Prostate gland (tissue), 2 donors: Measurements from ENCODE around the gene ACSS1. TPM values are rescaled to one million over a fixed set of nuclear protein-coding genes. Genes with fewer than 3 reads are reported as not detected.

Experiments used
- DNase-seq: peaks from one replicate; pipeline ENCODE4 v3.0.0-alpha.2; 2019; ENCODE audit warnings: low spot score
- H3K27ac ChIP-seq, 2 donors: fragments of 200-600 bp; sonication (generic); 2 replicates each; pipeline ENCODE4 v1.5.1; 2017 to 2019
- H3K27me3 ChIP-seq: fragments of 200-600 bp; sonication (generic); replicated peaks from 2 replicates; pipeline ENCODE4 v1.5.1; 2019; ENCODE audit not compliant: insufficient read depth
- H3K36me3 ChIP-seq, 2 donors: fragments of 200-600 bp; sonication (generic); 1 replicate in 1 of 2; 2 replicates in 1 of 2; pipeline versions ENCODE4 v1.5.1 to v1.8.1; 2017 to 2019
- H3K4me1 ChIP-seq: fragments of 200-600 bp; sonication (generic); replicated peaks from 2 replicates; pipeline ENCODE4 v1.5.1; 2019
- H3K4me3 ChIP-seq, 2 donors: fragments of 200-600 bp; sonication (generic); 2 replicates each; pipeline ENCODE4 v1.5.1; 2017 to 2019
- H3K9me3 ChIP-seq: fragments of 200-600 bp; sonication (generic); 2 replicates; pipeline ENCODE4 v1.5.1; 2017
- POLR2A ChIP-seq: fragments of 450-650 bp; IDR thresholded peaks from one replicate; pipeline ENCODE4 v1.6.1; 2016; ENCODE audit warnings: antibody characterized with exemption, mild to moderate bottlenecking
- POLR2AphosphoS5 ChIP-seq: sonication (generic); formaldehyde crosslinking; IDR thresholded peaks from one replicate; pipeline ENCODE4 v1.6.1; 2017; ENCODE audit warnings: antibody characterized with exemption
- WGBS: methylation state at CpG from one replicate; pipeline ENCODE4 v1.1.5; 2018; 5-methylcytosine and 5-hydroxymethylcytosine counted together
- intact Hi-C: fragments of 100-400 bp; cut with DNase I; formaldehyde crosslinking; loops from one replicate; pipeline ENCODE4 v1.14.2; 2022
- total RNA-seq, 2 donors: library from RNA; depleted of rRNA; stranded (reverse); fragments of >200 nt; gene quantifications; one replicate each; pipeline ENCODE4 v1.1.0, GENCODE V29; 2016
- TF ChIP-seq, protein P1 (sequence below), 4 experiments: fragments of 200-600 bp in 2 of 4; fragments of 450-650 bp in 2 of 4; sonication (generic) in 2 of 4; IDR thresholded peaks; 1 replicate in 3 of 4; 2 replicates in 1 of 4; pipeline ENCODE4 v1.5.1; 2016 to 2019; ENCODE audit warnings: antibody characterized with exemption in 4 of 4, mild to moderate bottlenecking in 2 of 4, moderate library complexity in 2 of 4

Gene ACSS1
- total RNA-seq, 2 donors from 2014 or later = 111 to 170 TPM

DNA sequence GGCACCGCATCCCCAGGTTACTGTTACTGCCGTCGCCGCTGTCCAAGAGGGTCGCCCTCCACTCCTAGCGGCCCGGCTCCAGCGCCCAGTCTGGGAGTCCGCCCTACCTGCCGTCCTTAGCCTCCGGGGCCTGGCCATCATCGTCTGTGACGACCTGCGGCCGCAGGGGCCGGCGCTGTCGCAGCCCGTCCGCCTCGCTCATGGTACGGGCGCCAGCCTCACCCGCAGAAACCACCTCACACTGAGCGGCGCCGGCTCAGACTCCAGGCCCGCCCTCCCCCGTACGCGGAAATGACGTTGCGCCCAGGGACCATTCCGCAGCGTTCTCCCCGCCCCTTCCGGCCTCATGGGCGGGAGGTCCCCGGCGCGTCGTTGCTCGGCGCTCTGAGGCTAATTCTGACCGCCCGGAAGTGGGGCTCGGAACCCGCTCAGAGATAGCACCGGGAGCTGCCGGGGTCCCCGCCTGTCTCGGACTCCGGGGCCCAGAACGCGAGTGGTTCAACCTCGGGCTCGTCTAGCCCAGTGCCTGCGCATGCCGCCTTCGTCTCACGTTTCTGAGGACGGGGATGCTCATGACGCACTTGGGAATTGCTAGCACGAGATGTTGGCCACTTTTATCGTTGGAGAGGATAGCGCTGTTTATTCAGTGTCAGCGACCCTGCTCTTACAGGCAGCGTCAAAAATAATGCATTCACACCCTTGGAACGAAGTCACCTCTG, 65.3 kb downstream of the ACSS1 start, which contains the start of gene APMAP:
Gene APMAP (minus strand): TSS at position 265 of the 719 bp plus-strand sequence. CDS start 63 bp downstream, at position 202.
- H3K36me3 ChIP-seq = no peaks in the 10 kb centered on the region
- H3K4me1 ChIP-seq = peaks cover 11% of the 10 kb centered on the region
- peak within 1 kb of the TSS; percentile 70 to 86 for H3K4me3 ChIP-seq
- TF ChIP-seq, protein P1, sequence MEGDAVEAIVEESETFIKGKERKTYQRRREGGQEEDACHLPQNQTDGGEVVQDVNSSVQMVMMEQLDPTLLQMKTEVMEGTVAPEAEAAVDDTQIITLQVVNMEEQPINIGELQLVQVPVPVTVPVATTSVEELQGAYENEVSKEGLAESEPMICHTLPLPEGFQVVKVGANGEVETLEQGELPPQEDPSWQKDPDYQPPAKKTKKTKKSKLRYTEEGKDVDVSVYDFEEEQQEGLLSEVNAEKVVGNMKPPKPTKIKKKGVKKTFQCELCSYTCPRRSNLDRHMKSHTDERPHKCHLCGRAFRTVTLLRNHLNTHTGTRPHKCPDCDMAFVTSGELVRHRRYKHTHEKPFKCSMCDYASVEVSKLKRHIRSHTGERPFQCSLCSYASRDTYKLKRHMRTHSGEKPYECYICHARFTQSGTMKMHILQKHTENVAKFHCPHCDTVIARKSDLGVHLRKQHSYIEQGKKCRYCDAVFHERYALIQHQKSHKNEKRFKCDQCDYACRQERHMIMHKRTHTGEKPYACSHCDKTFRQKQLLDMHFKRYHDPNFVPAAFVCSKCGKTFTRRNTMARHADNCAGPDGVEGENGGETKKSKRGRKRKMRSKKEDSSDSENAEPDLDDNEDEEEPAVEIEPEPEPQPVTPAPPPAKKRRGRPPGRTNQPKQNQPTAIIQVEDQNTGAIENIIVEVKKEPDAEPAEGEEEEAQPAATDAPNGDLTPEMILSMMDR (IDR thresholded peaks at IDR 0.05) = peak in 1 of 4 experiments; percentile 29
- TF ChIP-seq POLR2A = peak; percentile 96
- TF ChIP-seq POLR2AphosphoS5 = peak; percentile 98
- H3K27me3 ChIP-seq = no peaks in the 10 kb centered on the region
- WGBS = under 1% methylated on average over 65 of the region's 69 CpGs
- no peaks in the 10 kb centered on the region for H3K9me3 ChIP-seq
- peak; percentile 96 for DNase-seq
- intact Hi-C loops = loop anchor here (5.0 to 10.0 kb wide), 5 partner anchors 205 to 1628 kb away; partner anchors contain the start of genes ENTPD6, GINS1, GZF1 and NANP
- H3K27ac ChIP-seq = peak within 1 kb of the TSS; percentile 85 to 90

GRCh38 chr20:24991897-24992486, 65.9 kb downstream of the ACSS1 start:
- intact Hi-C loops = loop anchor here (5.0 to 10.0 kb wide), 5 partner anchors 205 to 1627 kb away; partner anchors contain the start of genes ENTPD6, GINS1, GZF1 and NANP
- no peaks in the 10 kb centered on the region for H3K27me3 ChIP-seq
- peak overlapping the region; percentile 70 to 86 for H3K4me3 ChIP-seq
- WGBS = 1% methylated on average over 36 of the region's 36 CpGs
- no peaks in the 10 kb centered on the region for H3K9me3 ChIP-seq
- peak overlapping the region; percentile 85 to 90 for H3K27ac ChIP-seq
- no peaks in the 10 kb centered on the region for H3K36me3 ChIP-seq
- TF ChIP-seq, protein P1 (IDR thresholded peaks at IDR 0.05) = no peak
- no peak for TF ChIP-seq POLR2AphosphoS5
- no peak for TF ChIP-seq POLR2A
- no peak for DNase-seq
- peaks cover 11% of the 10 kb centered on the region for H3K4me1 ChIP-seq

DNA sequence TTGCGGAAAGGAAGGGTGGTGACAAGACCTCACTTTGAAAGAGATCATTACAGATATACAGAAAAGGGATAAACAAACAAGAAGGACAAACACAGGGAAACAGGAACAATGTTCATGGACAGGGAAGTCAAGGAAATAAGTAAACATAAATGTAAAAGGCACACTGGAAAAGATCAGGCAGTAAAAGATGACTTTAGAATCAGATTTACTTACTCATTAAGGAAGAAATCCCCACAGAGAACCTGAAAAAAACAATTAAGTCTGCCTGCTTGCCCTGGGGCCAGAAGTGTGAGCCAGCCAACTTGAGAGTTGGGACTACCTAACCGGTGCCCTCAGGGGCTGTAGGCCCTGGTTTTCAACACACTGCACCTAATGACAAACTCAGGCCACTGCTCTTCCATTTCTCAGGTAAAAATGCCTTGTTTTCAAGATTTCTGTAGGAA, 67.1 kb downstream of the ACSS1 start:
- 68% methylated on average over 2 of the region's 2 CpGs for WGBS
- intact Hi-C loops = loop anchor here (5.0 to 10.0 kb wide), 5 partner anchors 206 to 1626 kb away; partner anchors contain the start of genes ENTPD6, GINS1, GZF1 and NANP
- no peak for DNase-seq

DNA sequence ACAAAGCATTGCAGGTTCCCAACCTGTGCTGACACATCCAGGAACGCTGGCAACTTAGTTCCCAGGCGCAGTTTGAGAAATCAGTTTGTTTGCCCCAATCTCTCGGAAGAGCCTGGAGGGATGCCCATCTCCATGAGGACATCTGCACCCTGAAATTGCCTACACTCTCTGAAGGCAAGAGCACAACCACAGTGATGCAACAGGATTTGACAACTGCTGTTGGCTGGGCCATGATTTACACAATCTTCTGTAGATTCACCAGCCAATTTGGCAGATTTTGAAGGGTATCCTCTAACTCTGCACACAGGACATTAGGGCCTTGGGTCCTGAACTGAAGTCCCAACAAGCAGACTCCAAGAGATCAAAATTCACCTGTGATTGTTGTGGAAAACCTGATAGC, 68.8 kb downstream of the ACSS1 start:
- no peak for DNase-seq
- 88% methylated on average over 3 of the region's 3 CpGs for WGBS
- Histone ChIP-seq H3K36me3 (no peaks in the 10 kb centered on the region), H3K27ac (no peak overlapping the region), H3K4me3 (no peak overlapping the region), H3K27me3 (no peaks in the 10 kb centered on the region), H3K9me3 (no peaks in the 10 kb centered on the region), H3K4me1 (peaks cover 9% of the 10 kb centered on the region)
- intact Hi-C loops = no loop called here
- TF ChIP-seq POLR2AphosphoS5 (no peak), POLR2A (no peak)
- TF ChIP-seq, protein P1 (IDR thresholded peaks at IDR 0.05) = no peak

More for the DNA sequence above, 67.1 kb downstream of the ACSS1 start:
- Histone ChIP-seq H3K4me3 (no peak overlapping the region), H3K27me3 (no peaks in the 10 kb centered on the region), H3K27ac (no peak overlapping the region), H3K9me3 (no peaks in the 10 kb centered on the region), H3K36me3 (no peaks in the 10 kb centered on the region), H3K4me1 (peaks cover 11% of the 10 kb centered on the region)
- TF ChIP-seq, protein P1 (IDR thresholded peaks at IDR 0.05) = no peak
- TF ChIP-seq POLR2AphosphoS5 (no peak), POLR2A (no peak)
